ENCODE measurements around the gene SULT2A1.

DNA sequence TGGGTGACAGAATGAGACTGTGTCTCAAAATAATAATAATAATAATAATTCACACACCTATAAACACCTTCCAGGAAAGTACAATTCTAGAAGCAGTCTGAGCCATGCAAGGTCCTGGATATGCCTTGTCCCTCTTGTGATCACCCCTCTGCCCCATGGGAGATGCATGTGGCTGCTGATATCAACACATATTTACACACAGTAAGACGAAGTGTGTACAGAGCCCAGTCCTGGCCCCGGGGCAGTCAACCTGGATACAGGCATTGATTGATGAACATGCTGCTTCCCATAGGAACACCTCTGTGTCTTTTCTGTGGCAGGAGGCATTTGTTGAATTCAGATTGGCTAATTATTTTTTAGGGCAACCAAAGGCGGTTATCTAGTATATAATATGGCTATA, 3.2 kb downstream of the SULT2A1 start:
- TF ChIP-seq CTCF (IDR thresholded peaks at IDR 0.05) (no peak), EZH2 (IDR thresholded peaks at IDR 0.05) (no peak), EZH2phosphoT487 (IDR thresholded peaks at IDR 0.05) (no peak)

Measured in neural progenitor cell (in vitro differentiated cells).